PC-9 (cell line): ENCODE results near the gene PDLIM5. TPM values are rescaled to one million over a fixed set of nuclear protein-coding genes. Genes with fewer than 3 reads are reported as not detected.

Source experiments
- BruUV-seq: library from RNA; stranded (reverse); fragments of 400-500 nt; replicated peaks from 2 replicates; lab custom pipeline; 2021; lab: Mats Ljungman, UMichigan
- CTCF ChIA-PET: fragments of 300-600 bp; sonication (Branson Sonifier 250); formaldehyde crosslinking; loops from one replicate; lab custom pipeline; 2022; ENCODE audit warnings: antibody characterized with exemption; lab: Charles Lee
- POLR2A ChIA-PET: fragments of 300-600 bp; sonication (Branson Sonifier 250); formaldehyde crosslinking; loops from one replicate; lab custom pipeline; 2022; ENCODE audit warnings: antibody characterized with exemption; ENCODE audit not compliant: unreplicated experiment; lab: Charles Lee
- DNase-seq, 2 experiments: peaks; one replicate each; pipeline versions ENCODE4 v3.0.0 to v3.0.0-alpha.2; 2015 to 2022; ENCODE audit warnings: mixed read lengths in 1 of 2
- H2AFZ ChIP-seq: fragments of 200-600 bp; sonication (generic); 2 replicates; pipeline ENCODE4 v1.8.1; 2017; ENCODE audit warnings: antibody characterized with exemption
- H3F3A ChIP-seq: fragments of 200-600 bp; sonication (generic); 2 replicates; pipeline ENCODE4 v1.8.1; 2017; ENCODE audit warnings: antibody characterized with exemption, mild to moderate bottlenecking, low read depth; ENCODE audit not compliant: insufficient read depth
- H3K27ac ChIP-seq: fragments of 200-600 bp; sonication (generic); 2 replicates; pipeline ENCODE4 v1.6.1; 2016; ENCODE audit warnings: mixed run types
- H3K27me3 ChIP-seq: fragments of 200-600 bp; sonication (generic); 2 replicates; pipeline ENCODE4 v1.6.1; 2016; ENCODE audit warnings: low read depth, mixed run types; ENCODE audit not compliant: insufficient read depth
- H3K36me3 ChIP-seq: fragments of 200-600 bp; sonication (generic); 2 replicates; pipeline ENCODE4 v1.6.1; 2016; ENCODE audit warnings: low read depth, mixed run types
- H3K4me1 ChIP-seq: fragments of 200-600 bp; sonication (generic); replicated peaks from 2 replicates; pipeline ENCODE4 v1.6.1; 2016; ENCODE audit warnings: mixed run types; ENCODE audit not compliant: insufficient read depth
- H3K4me2 ChIP-seq: fragments of 200-600 bp; sonication (generic); 2 replicates; pipeline ENCODE4 v1.6.1; 2017; ENCODE audit warnings: mixed run types
- H3K4me3 ChIP-seq: fragments of 200-600 bp; sonication (generic); 2 replicates; pipeline ENCODE4 v1.6.1; 2016; ENCODE audit warnings: mixed run types
- H3K79me2 ChIP-seq: fragments of 200-600 bp; sonication (generic); 2 replicates; pipeline ENCODE4 v1.6.1; 2017; ENCODE audit warnings: low read depth, mixed run types
- H3K9me2 ChIP-seq: fragments of 200-600 bp; sonication (generic); 2 replicates; pipeline ENCODE4 v1.8.1; 2017; ENCODE audit warnings: mild to moderate bottlenecking; ENCODE audit not compliant: insufficient read depth
- H3K9me3 ChIP-seq: fragments of 200-600 bp; sonication (generic); 2 replicates; pipeline ENCODE4 v1.8.1; 2016; ENCODE audit warnings: low read depth; ENCODE audit not compliant: insufficient read depth
- H4K20me1 ChIP-seq: fragments of 200-600 bp; sonication (generic); 2 replicates; pipeline ENCODE4 v1.8.1; 2017; ENCODE audit not compliant: insufficient read depth
- CTCF ChIP-seq: fragments of 200-600 bp; sonication (generic); conservative IDR thresholded peaks from 2 replicates; pipeline ENCODE4 v1.6.1; 2017; ENCODE audit warnings: mixed run types, antibody characterized with exemption, mild to moderate bottlenecking, moderate library complexity
- EZH2 ChIP-seq: fragments of 200-600 bp; sonication (generic); IDR thresholded peaks from 2 replicates; pipeline ENCODE4 v1.8.0; 2017; ENCODE audit warnings: antibody characterized with exemption, low read depth
- intact Hi-C: fragments of 100-400 bp; cut with micrococcal nuclease; formaldehyde crosslinking; loops from one replicate; pipeline ENCODE4 v1.10.0; 2022; ENCODE audit not compliant: unreplicated experiment
- total RNA-seq: library from RNA; stranded (reverse); gene quantifications from 2 replicates; pipeline ENCODE4 v1.2.3, GENCODE V29; 2021

Gene PDLIM5
- total RNA-seq, 1 experiment from 2014 or later = 130 TPM

GRCh38 chr4:94523617-94524016 lies 71.9 kb downstream of the PDLIM5 start:
- intact Hi-C loops = no loop called here
- H3K27me3 ChIP-seq = no peaks in the 10 kb centered on the region
- DNase-seq = peak in 1 of 2 experiments; percentile 68
- H2AFZ ChIP-seq = no peak overlapping the region
- H3K9me2 ChIP-seq = no peaks in the 10 kb centered on the region
- no peaks in the 10 kb centered on the region for H3K36me3 ChIP-seq
- H4K20me1 ChIP-seq = no peaks in the 10 kb centered on the region
- TF ChIP-seq CTCF (no peak), EZH2 (no peak)
- H3F3A ChIP-seq = no peaks in the 10 kb centered on the region
- no TSS peak for BruUV-seq
- POLR2A ChIA-PET = interaction anchor here (0.5 to 0.6 kb wide), 2 partner anchors 8 to 88 kb away, joined by 4 to 6 read pairs; no protein-coding TSS in a partner anchor
- CTCF ChIA-PET = interaction anchor here (0.6 kb wide), 1 partner anchor 43 kb away, joined by 5 read pairs; no protein-coding TSS in a partner anchor
- no peak overlapping the region for H3K4me2 ChIP-seq
- H3K4me3 ChIP-seq = no peak overlapping the region
- H3K9me3 ChIP-seq = no peaks in the 10 kb centered on the region
- peaks cover 6% of the 10 kb centered on the region; the same call in 1 of the 2 replicates for H3K4me1 ChIP-seq
- H3K27ac ChIP-seq = no peak overlapping the region
- H3K79me2 ChIP-seq = no peaks in the 10 kb centered on the region

GRCh38 chr4:94525993-94526728 lies 74.4 kb downstream of the PDLIM5 start:
- Histone ChIP-seq H3F3A (no peaks in the 10 kb centered on the region), H3K36me3 (no peaks in the 10 kb centered on the region), H3K27ac (no peak overlapping the region), H4K20me1 (no peaks in the 10 kb centered on the region), H3K9me3 (no peaks in the 10 kb centered on the region), H3K4me3 (no peak overlapping the region), H2AFZ (no peak overlapping the region), H3K9me2 (no peaks in the 10 kb centered on the region), H3K4me1 (peaks cover 6% of the 10 kb centered on the region; the same call in 1 of the 2 replicates), H3K79me2 (no peaks in the 10 kb centered on the region), H3K4me2 (no peak overlapping the region), H3K27me3 (no peaks in the 10 kb centered on the region)
- ChIA-PET POLR2A (interaction anchor here (0.6 kb wide), 2 partner anchors 19 to 60 kb away, joined by 3 to 7 read pairs; no protein-coding TSS in a partner anchor), CTCF (interaction anchor here (0.6 kb wide), 1 partner anchor 38 kb away, joined by 4 read pairs; no protein-coding TSS in a partner anchor)
- TF ChIP-seq CTCF (no peak), EZH2 (no peak)
- intact Hi-C loops = no loop called here
- BruUV-seq = no TSS peak
- DNase-seq = no peak

- H3K79me2 ChIP-seq = peaks cover 8% of the 10 kb centered on the region; the same call in 1 of the 2 replicates
- CTCF ChIA-PET = no interaction called here
Observed at GRCh38 chr4:94527556-94528233, 76.0 kb downstream of the PDLIM5 start.

More at GRCh38 chr4:94527556-94528233, 76.0 kb downstream of the PDLIM5 start:
- intact Hi-C loops = no loop called here
- Histone ChIP-seq H3K36me3 (no peaks in the 10 kb centered on the region), H3K27me3 (no peaks in the 10 kb centered on the region), H3K4me3 (no peak overlapping the region), H3F3A (no peaks in the 10 kb centered on the region), H4K20me1 (no peaks in the 10 kb centered on the region), H3K4me1 (peaks cover 6% of the 10 kb centered on the region; the same call in 1 of the 2 replicates), H3K27ac (peak overlapping the region; percentile 19; the same call in 1 of the 2 replicates), H3K9me3 (no peaks in the 10 kb centered on the region), H2AFZ (no peak overlapping the region), H3K9me2 (no peaks in the 10 kb centered on the region), H3K4me2 (no peak overlapping the region)
- BruUV-seq = no TSS peak
- POLR2A ChIA-PET = interaction anchor here (0.6 to 1.5 kb wide), 2 partner anchors 16 to 21 kb away, joined by 3 to 8 read pairs; no protein-coding TSS in a partner anchor
- no peak for TF ChIP-seq CTCF
- peak in 1 of 2 experiments; percentile 43 for DNase-seq
